HEK293 (cell line): ENCODE data around the gene CCDC127.

Experiments
- CTCF ChIA-PET: fragments of 350-600 bp; formaldehyde crosslinking; extraction: SDS; loops from one replicate; lab custom pipeline; 2021; ENCODE audit warnings: antibody characterized with exemption; lab: Yijun Ruan, JAX
- POLR2A ChIA-PET: fragments of 300-600 bp; formaldehyde crosslinking; extraction: SDS; loops from one replicate; lab custom pipeline; 2020; ENCODE audit warnings: antibody characterized with exemption, inconsistent platforms; lab: Yijun Ruan, JAX
- H3K27ac ChIP-seq: fragments of 200-500 bp; sonication (Bioruptor generic); 2 replicates; pipeline ENCODE4 v1.5.1; 2014; ENCODE audit warnings: low read depth, low read length, control low read depth, inconsistent platforms; ENCODE audit errors: extremely low read depth
- H3K36me3 ChIP-seq, 2 experiments: fragments of 200-500 bp in 1 of 2; sonication (Bioruptor generic) in 1 of 2; 1 replicate in 1 of 2; 2 replicates in 1 of 2; pipeline ENCODE4 v1.5.1; 2014 to 2017; ENCODE audit warnings: inconsistent platforms in 2 of 2, low read length in 2 of 2; ENCODE audit not compliant: control insufficient read depth in 2 of 2, insufficient read depth in 1 of 2
- H3K4me1 ChIP-seq: fragments of 200-500 bp; sonication (Bioruptor generic); 2 replicates; pipeline ENCODE4 v1.5.1; 2014; ENCODE audit warnings: mild to moderate bottlenecking, low read length, inconsistent platforms; ENCODE audit not compliant: control insufficient read depth, insufficient read depth
- H3K4me3 ChIP-seq: 2 replicates; pipeline ENCODE4 v1.5.1; 2011; ENCODE audit warnings: low read depth, mild to moderate bottlenecking, control low read depth, low read length, moderate library complexity
- H3K9me3 ChIP-seq: fragments of 200-500 bp; sonication (Bioruptor generic); 2 replicates; pipeline ENCODE4 v1.5.1; 2014; ENCODE audit warnings: low read depth, low read length, inconsistent platforms; ENCODE audit not compliant: control insufficient read depth, insufficient read depth
- GLI4 ChIP-seq: fragments of 450-650 bp; formaldehyde crosslinking; IDR thresholded peaks from 2 replicates; pipeline ENCODE4 v1.5.1; 2016; ENCODE audit warnings: missing biosample characterization, missing genetic modification characterization
- HOXC10 ChIP-seq: sonication (generic); formaldehyde crosslinking; IDR thresholded peaks from 2 replicates; pipeline ENCODE4 v1.8.1; 2023; ENCODE audit warnings: mild to moderate bottlenecking, missing genetic modification reagents
- KLF9 ChIP-seq: fragments of 450-650 bp; formaldehyde crosslinking; IDR thresholded peaks from 2 replicates; pipeline ENCODE4 v1.5.1; 2016; ENCODE audit warnings: missing biosample characterization, missing genetic modification characterization, low read depth
- SCRT2 ChIP-seq: fragments of 450-650 bp; formaldehyde crosslinking; IDR thresholded peaks from 2 replicates; pipeline ENCODE4 v1.5.1; 2016; ENCODE audit warnings: missing biosample characterization, missing genetic modification characterization
- SP2 ChIP-seq: fragments of 450-650 bp; formaldehyde crosslinking; IDR thresholded peaks from 2 replicates; pipeline ENCODE4 v1.5.1; 2016; ENCODE audit warnings: missing biosample characterization, missing genetic modification characterization
- ZBTB17 ChIP-seq: fragments of 450-650 bp; formaldehyde crosslinking; IDR thresholded peaks from 2 replicates; pipeline ENCODE4 v1.5.1; 2016; ENCODE audit warnings: missing biosample characterization, missing genetic modification characterization
- ZBTB20 ChIP-seq: fragments of 450-650 bp; formaldehyde crosslinking; IDR thresholded peaks from 2 replicates; pipeline ENCODE4 v1.5.1; 2016; ENCODE audit warnings: missing biosample characterization, missing genetic modification characterization
- ZBTB7A ChIP-seq: fragments of 450-650 bp; formaldehyde crosslinking; IDR thresholded peaks from 2 replicates; pipeline ENCODE4 v1.5.1; 2016; ENCODE audit warnings: low read depth, missing biosample characterization, missing genetic modification characterization
- ZNF121 ChIP-seq: fragments of 450-650 bp; formaldehyde crosslinking; IDR thresholded peaks from 2 replicates; pipeline ENCODE4 v1.5.1; 2016; ENCODE audit warnings: missing biosample characterization, missing genetic modification characterization
- ZNF148 ChIP-seq: fragments of 450-650 bp; formaldehyde crosslinking; IDR thresholded peaks from 2 replicates; pipeline ENCODE4 v1.5.0; 2017; ENCODE audit warnings: missing biosample characterization, missing genetic modification characterization, borderline replicate concordance
- ZNF2 ChIP-seq: fragments of 450-650 bp; formaldehyde crosslinking; IDR thresholded peaks from 2 replicates; pipeline ENCODE4 v1.5.1; 2016; ENCODE audit warnings: missing biosample characterization, missing genetic modification characterization
- ZNF211 ChIP-seq: fragments of 450-650 bp; formaldehyde crosslinking; IDR thresholded peaks from 2 replicates; pipeline ENCODE4 v1.5.1; 2016; ENCODE audit warnings: low read depth, missing biosample characterization, missing genetic modification characterization
- ZNF302 ChIP-seq: fragments of 450-650 bp; formaldehyde crosslinking; IDR thresholded peaks from 2 replicates; pipeline ENCODE4 v1.5.1; 2016; ENCODE audit warnings: missing biosample characterization, missing genetic modification characterization, low read depth
- ZNF335 ChIP-seq: fragments of 450-650 bp; formaldehyde crosslinking; conservative IDR thresholded peaks from 2 replicates; pipeline ENCODE4 v1.5.1; 2016; ENCODE audit warnings: missing biosample characterization, missing genetic modification characterization
- ZNF354C ChIP-seq: fragments of 450-650 bp; formaldehyde crosslinking; IDR thresholded peaks from 2 replicates; pipeline ENCODE4 v1.5.1; 2016; ENCODE audit warnings: missing biosample characterization, missing genetic modification characterization, low read depth, borderline replicate concordance
- ZNF394 ChIP-seq: fragments of 450-650 bp; formaldehyde crosslinking; IDR thresholded peaks from 2 replicates; pipeline ENCODE4 v1.5.1; 2016; ENCODE audit warnings: missing biosample characterization, missing genetic modification characterization, mild to moderate bottlenecking, moderate library complexity, borderline replicate concordance
- ZNF423 ChIP-seq: fragments of 450-650 bp; formaldehyde crosslinking; IDR thresholded peaks from 2 replicates; pipeline ENCODE4 v1.5.1; 2016; ENCODE audit warnings: missing biosample characterization, missing genetic modification characterization
- ZNF558 ChIP-seq: fragments of 450-650 bp; formaldehyde crosslinking; IDR thresholded peaks from 2 replicates; pipeline ENCODE4 v1.5.1; 2016; ENCODE audit warnings: missing biosample characterization, missing genetic modification characterization
- ZNF571 ChIP-seq: fragments of 450-650 bp; formaldehyde crosslinking; IDR thresholded peaks from 2 replicates; pipeline ENCODE4 v1.5.0; 2017; ENCODE audit warnings: missing biosample characterization, missing genetic modification characterization
- ZNF629 ChIP-seq: fragments of 450-650 bp; formaldehyde crosslinking; IDR thresholded peaks from 2 replicates; pipeline ENCODE4 v1.5.1; 2017; ENCODE audit warnings: missing biosample characterization, missing genetic modification characterization
- ZNF654 ChIP-seq: fragments of 450-650 bp; formaldehyde crosslinking; IDR thresholded peaks from 2 replicates; pipeline ENCODE4 v1.5.1; 2016; ENCODE audit warnings: low read depth, missing biosample characterization, missing genetic modification characterization
- ZSCAN30 ChIP-seq: fragments of 450-650 bp; IDR thresholded peaks from 2 replicates; pipeline ENCODE4 v1.5.1; 2018; ENCODE audit warnings: missing biosample characterization, mild to moderate bottlenecking, missing genetic modification characterization, moderate library complexity
- TF ChIP-seq, protein P1 (sequence below): fragments of 450-650 bp; formaldehyde crosslinking; IDR thresholded peaks from 2 replicates; pipeline ENCODE4 v1.5.1; 2016; ENCODE audit warnings: missing biosample characterization, missing genetic modification characterization

Gene CCDC127

GRCh38 chr5:163841-164240, 54.1 kb downstream of the CCDC127 start:
- Histone ChIP-seq H3K36me3 (no peaks in the 10 kb centered on the region), H3K4me1 (no peaks in the 10 kb centered on the region; the same call in 1 of the 2 replicates), H3K9me3 (no peaks in the 10 kb centered on the region), H3K4me3 (no peak overlapping the region), H3K27ac (no peak overlapping the region)
- POLR2A ChIA-PET: no interaction called here
- CTCF ChIA-PET: no interaction called here
- TF ChIP-seq GLI4 (tag by site-specific recombination) (no peak), SCRT2 (tag by site-specific recombination) (no peak), KLF9 (no peak)

DNA sequence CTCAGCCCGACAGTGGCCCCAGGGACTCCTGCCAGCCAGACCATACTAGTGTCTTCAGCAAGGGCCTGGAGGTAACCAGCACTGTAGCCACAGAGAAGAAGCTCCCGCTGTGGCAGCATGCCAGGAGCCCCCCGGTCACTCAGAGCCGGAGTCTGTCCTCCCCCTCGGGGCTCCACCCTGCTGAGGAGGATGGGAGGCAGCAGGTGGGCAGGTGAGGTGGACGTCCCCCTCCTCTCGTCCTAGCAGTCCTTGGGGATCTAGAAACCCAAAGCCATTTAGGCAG, 54.7 kb downstream of the CCDC127 start:
- ChIA-PET POLR2A (no interaction called here), CTCF (interaction anchor here (0.6 kb wide), 1 partner anchor 39 kb away, joined by 4 read pairs; no protein-coding TSS in a partner anchor)
- H3K9me3 ChIP-seq: no peaks in the 10 kb centered on the region
- H3K4me1 ChIP-seq: no peaks in the 10 kb centered on the region; the same call in 1 of the 2 replicates
- no peak for TF ChIP-seq ZBTB17 (tag by site-specific recombination)
- no peak overlapping the region for H3K27ac ChIP-seq
- no peaks in the 10 kb centered on the region for H3K36me3 ChIP-seq
- H3K4me3 ChIP-seq: no peak overlapping the region

DNA sequence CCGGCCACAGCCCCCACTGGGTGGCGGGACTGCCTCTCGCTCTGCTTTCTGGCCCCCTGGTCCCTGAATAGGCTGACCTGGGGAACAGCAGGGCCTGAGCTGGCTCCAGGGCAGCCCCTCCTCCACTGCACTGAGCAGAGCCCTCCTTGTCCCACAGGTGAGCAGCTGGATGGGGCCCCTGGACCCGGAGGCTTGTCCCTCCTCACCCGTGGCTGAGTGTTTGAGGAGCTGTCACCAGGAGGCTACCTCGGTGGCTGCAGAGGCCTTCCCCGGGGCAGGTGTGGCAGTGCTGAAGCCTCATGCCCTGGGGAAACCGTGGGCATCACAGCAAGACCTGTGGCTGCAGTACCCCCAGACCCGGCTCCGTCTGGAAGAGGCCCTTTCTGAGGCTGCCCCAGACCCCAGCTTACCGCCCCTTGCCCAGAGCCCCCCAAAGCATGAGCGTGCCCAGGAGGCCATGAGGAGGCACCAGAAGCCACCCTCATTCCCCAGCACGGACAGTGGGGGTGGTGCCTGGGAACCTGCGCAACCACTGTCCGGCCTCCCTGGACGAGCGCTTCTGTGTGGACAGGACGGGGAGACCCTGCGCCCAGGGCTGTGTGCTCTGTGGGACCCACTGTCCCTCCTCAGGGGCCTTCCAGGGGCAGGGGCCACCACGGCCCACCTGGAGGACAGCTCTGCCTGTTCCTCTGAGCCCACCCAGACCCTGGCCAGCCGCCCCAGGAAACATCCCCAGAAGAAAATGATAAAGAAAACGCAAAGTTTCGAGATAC, 55.2 kb downstream of the CCDC127 start:
- ChIA-PET CTCF (interaction anchor here (0.6 kb wide), 1 partner anchor 38 kb away, joined by 4 read pairs; no protein-coding TSS in a partner anchor), POLR2A (no interaction called here)
- no peaks in the 10 kb centered on the region for H3K9me3 ChIP-seq

GRCh38 chr5:162190-162564, 55.8 kb downstream of the CCDC127 start:
- no peak overlapping the region for H3K27ac ChIP-seq
- TF ChIP-seq ZNF335 (tag by site-specific recombination) (no peak), ZNF302 (no peak), ZNF2 (tag by site-specific recombination) (no peak), ZNF354C (tag by site-specific recombination) (no peak), ZNF571 (tag by site-specific recombination) (no peak), ZNF654 (tag by site-specific recombination) (no peak), ZBTB20 (tag by site-specific recombination) (no peak), ZSCAN30 (tag by site-specific recombination) (no peak), ZNF121 (tag by site-specific recombination) (no peak), ZBTB7A (tag by site-specific recombination) (no peak), ZNF558 (tag by site-specific recombination) (no peak), ZNF148 (tag by site-specific recombination) (no peak)
- no peaks in the 10 kb centered on the region for H3K36me3 ChIP-seq
- no peaks in the 10 kb centered on the region for H3K9me3 ChIP-seq
- H3K4me1 ChIP-seq: no peaks in the 10 kb centered on the region
- ChIA-PET CTCF (interaction anchor here (0.6 kb wide), 1 partner anchor 23 kb away, joined by 3 read pairs; no protein-coding TSS in a partner anchor), POLR2A (no interaction called here)
- H3K4me3 ChIP-seq: no peak overlapping the region

More for the DNA sequence above, 55.2 kb downstream of the CCDC127 start:
- TF ChIP-seq ZNF394: no peak
- no peak for TF ChIP-seq ZNF211 (tag by site-specific recombination)
- no peak for TF ChIP-seq ZNF423
- TF ChIP-seq HOXC10 (CRISPR knock-in tag): no peak
- no peak for TF ChIP-seq ZNF629 (tag by site-specific recombination)
- TF ChIP-seq, protein P1, sequence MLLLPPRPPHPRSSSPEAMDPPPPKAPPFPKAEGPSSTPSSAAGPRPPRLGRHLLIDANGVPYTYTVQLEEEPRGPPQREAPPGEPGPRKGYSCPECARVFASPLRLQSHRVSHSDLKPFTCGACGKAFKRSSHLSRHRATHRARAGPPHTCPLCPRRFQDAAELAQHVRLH (tag by site-specific recombination): no peak
- TF ChIP-seq SP2 (tag by site-specific recombination): no peak
- Histone ChIP-seq H3K4me3 (no peak overlapping the region), H3K27ac (no peak overlapping the region), H3K4me1 (no peaks in the 10 kb centered on the region), H3K36me3 (no peaks in the 10 kb centered on the region)
